ENCODE results near the gene OTOP3.

DNA sequence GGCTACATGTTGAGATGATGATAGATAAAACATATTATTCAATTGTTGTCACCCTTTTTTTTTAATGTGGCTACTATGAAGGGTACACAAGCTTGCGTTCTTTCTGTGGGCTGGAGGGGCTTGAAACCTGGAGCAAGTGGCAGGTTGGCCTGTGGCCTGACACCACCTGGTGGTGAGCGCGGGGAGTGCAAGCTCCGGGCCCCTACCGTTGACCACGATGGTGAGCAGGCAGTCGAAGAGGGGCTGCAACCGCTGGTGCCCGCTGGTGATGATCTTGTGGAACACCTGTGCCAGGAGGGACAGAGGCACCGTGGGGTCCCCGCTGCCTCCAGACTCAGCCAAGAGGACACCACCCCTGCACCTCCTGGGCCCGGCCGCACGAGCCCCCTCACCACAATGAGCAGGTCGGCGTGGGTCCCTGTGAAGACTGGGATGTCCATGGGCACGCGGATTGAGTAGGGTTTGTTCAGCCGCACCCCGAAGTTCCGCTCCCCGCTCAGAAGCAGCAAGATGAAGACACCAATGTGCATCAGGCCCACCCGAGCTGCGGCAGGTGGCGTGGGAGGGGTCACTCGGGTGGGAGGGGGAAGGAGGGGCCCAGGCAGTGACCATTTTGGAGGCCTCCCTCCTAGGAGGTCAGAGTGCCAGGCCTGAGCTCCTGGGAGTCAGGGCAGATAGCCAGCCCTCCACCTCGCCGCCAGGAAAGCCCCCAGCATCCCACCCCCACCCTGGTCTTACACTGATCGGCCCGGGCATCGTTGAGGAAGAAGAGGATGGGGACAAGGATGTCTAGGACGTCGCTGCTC is 22.4 kb downstream of the OTOP3 start:
- TF ChIP-seq, protein P1, sequence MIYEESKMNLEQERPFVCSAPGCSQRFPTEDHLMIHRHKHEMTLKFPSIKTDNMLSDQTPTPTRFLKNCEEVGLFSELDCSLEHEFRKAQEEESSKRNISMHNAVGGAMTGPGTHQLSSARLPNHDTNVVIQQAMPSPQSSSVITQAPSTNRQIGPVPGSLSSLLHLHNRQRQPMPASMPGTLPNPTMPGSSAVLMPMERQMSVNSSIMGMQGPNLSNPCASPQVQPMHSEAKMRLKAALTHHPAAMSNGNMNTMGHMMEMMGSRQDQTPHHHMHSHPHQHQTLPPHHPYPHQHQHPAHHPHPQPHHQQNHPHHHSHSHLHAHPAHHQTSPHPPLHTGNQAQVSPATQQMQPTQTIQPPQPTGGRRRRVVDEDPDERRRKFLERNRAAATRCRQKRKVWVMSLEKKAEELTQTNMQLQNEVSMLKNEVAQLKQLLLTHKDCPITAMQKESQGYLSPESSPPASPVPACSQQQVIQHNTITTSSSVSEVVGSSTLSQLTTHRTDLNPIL (CRISPR knock-in tag; IDR thresholded peaks at IDR 0.05; ENCODE audit: low read depth): no peak
- TF ChIP-seq ZFP3 (CRISPR knock-in tag; IDR thresholded peaks at IDR 0.05): no peak
